ENCODE data around the gene SLC25A19. TPM values are rescaled to one million over a fixed set of nuclear protein-coding genes. Genes with fewer than 3 reads are reported as not detected.
A peak's percentile ranks its signal among the peaks of the same experiment; 100 is the strongest.
"Not testable (repeated sequence)": the region's sequence is repeated elsewhere in the genome, so short reads cannot be mapped to it uniquely, and the experiment has no call there.

SLC25A19 gene
- total RNA-seq, 1 donor from 2014 or later: 9.2 TPM

DNA sequence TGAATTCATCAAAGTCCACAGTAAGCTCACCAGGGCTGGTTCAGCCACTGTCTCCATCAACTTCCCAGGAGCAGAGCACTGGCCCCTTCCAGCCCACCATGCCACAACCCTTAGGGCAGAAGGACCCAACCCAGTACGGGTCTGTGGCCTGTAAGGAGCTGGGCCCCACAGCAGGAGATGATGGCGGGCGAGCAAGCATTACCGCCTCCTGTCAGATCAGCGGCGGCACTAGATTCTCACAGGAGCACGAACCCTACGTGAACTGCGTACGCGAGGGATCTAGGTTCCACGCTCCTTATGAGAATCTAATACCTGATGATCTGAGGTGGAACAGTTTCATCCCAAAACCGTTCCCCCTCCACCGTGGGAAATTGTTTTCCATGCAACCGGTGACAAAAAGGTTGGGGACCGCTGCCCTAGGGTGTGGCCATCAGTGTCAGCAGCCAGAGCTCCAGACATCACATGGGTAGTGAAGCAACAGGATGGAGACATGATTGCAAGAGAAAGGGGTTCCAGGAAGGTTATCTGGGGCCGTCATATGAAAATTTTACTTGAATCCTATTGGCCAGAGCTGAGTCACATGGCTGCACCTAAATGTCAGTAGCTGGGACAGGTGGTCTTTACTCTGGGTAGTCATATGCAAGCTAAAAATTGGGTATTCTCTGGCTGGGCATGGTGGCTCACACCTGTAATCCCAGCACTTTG is 12.4 kb upstream of the SLC25A19 start:
- ATAC-seq: no peak

DNA sequence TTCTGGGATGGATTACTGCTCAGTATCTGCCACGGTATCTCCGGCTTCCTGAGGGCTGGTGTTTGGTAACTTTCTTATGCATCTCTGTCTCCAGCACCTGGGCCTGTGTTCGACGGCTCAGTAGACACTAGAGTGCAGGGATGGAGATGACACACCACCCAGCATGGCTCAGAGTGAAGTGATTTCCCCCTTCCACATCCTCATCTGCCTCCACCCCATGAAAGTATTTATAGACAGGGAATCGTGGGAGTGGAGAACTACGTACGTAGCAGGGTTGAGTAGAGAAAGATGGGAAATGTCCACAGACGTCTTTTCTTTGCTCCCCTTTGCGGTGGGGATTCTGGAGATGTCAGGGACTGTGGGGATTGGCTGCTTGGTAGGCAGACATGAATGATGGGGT is 11.8 kb upstream of the SLC25A19 start:
- ATAC-seq: no peak

DNA sequence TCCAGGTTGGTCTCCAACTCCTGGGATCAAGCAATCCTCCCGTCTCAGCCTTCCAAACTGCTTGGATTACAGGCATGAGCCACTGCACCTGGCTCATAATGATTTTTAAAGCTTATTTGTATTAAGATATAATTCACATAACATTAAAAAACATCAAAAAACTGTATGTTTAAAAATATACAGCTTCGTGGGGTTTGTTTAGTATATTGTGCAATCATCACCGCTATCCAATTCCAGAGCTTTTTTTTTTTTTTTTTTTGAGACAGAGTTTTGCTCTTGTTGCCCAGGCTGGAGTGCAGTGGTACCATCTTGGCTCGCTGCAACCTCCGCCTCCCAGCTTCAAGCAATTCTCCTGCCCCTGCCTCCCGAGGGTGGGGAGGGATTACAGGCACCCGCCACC is 11.0 kb upstream of the SLC25A19 start:
- no peak for ATAC-seq

DNA sequence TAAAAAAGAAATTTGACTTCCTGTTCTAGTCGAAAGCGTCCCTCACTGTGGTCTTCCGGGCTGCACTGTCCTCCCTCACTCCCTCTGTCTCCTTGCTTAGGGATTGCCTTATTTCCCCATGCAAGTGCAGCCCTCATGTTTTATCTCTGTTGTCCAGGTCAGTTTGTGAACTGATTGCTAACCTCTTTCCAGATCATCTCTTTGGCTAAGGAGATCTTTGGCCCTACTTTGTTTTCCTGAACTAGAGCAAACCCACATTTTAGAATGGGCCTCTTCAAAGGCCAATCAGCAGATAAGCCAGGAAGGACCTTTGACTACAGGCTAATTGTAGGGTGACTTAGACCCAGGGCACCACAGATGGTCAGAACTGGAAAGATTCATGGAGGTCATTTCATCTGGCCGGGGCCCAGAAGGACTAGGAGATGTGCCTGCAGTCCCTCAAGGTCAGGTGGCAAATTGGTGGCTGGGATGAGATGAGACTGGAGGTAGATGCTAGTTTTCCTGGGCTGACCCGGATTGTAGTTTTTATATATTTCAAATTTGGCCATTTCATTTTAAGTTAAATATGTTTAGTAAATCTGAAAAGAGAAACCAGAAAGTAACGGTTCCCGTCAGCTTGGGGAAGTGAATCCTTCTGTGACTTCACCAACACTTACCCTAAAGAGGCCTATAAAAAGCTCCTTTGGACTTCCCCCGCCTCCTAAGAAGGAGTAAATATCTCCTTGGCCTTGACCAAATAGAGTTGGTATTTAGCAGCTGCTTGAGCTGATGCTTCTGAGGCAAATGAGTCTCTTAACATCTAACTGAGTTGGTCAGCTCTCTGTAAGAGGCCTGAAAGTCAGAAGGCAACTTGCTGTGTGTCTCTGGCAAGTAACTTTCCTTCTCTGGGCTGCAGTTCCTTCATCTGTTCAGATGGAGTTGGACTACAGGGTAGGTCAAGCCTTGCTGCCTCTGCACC is 6.2 kb upstream of the SLC25A19 start:
- no peak for ATAC-seq

DNA sequence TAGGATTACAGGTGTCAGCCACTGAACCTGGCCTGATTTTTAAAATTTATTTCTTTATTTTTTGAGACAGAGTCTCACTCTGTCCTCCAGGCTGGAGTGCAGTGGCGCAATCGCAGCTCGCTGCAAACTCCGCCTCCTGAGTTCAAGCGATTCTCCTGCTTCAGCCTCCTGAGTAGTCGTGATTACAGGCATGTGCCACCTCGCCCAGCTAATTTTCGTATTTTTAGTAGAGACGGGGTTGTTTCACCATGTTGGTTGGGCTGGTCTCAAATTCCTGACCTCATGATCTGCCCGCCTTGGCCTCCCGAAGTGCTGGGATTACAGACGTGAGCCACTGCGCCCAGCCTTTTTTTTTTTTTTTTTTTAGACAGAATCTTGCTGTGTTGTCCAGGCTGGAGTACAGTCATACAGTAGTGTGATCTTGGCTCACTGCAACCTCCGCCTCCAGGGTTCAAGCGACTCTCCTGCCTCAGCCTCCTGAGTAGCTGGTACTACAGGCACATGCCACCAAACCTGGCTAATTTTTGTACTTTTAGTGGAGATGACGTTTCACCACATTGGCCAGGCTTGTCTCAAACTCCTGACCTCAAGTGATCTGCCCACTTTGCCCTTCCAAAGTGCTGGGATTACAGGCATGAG is 3.7 kb upstream of the SLC25A19 start:
- not testable (repeated sequence) for ATAC-seq

DNA sequence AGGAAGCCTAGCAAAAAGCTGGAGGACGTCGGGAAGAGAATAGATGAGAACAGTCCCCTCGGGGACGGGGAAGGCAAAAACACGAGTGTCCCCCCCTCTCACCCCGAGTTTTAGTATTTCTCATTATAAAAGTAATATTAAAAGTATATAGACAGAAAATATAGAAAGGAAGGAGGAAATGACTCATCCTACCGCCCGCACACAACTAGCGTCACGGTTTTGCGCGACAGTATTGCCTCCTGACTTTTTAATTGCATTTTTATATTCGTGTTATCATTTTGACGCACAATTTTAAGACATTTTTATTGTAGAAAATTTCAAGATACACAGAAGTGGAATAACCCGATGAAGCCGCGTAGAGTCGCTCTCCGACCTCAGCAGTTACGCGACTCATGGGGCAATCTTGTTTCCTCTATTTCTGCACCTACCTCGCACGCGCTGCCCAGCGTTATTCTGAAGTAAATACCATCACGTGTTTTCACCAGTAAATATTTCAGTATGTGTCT is 652 bp upstream of the SLC25A19 start:
- ATAC-seq: peak; percentile 16

DNA sequence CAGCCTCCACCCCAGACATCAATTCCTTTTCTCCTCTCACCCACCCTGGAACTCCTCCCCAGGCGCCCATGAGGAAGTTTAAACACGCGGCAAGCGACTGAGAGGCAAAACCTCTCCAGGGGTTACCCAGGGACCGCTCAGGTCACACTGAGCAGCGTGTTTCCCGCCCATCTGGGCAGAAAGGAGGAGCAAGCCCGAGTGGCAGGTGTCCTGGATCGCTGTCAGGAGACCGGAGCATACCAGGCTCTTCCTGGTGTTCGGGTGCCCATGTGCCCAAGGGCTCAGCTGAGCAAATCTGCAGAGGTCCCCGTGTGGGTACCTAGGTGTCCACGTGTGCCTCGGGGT is 491 bp downstream of the SLC25A19 start:
- peak; percentile 57 for ATAC-seq

DNA sequence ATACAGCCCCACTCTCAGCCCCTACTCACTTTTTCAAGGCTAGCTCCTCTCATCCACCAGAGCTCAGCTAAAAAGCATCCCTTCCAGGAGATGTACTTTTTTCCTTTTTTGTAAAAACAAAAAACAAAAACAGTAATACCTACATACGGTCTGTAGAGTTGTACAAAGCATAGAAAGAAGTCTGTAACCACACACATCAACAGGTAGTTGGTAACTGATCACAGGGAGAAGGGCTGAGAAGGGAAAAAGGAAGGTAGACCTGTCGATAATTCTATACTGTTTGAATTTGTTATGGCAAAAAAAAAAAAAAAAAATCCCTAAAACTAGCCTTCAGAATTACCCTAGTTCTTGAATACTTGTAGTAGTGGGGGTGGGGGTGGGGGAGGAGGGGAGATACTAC is 874 bp downstream of the SLC25A19 start:
- no peak for ATAC-seq

DNA sequence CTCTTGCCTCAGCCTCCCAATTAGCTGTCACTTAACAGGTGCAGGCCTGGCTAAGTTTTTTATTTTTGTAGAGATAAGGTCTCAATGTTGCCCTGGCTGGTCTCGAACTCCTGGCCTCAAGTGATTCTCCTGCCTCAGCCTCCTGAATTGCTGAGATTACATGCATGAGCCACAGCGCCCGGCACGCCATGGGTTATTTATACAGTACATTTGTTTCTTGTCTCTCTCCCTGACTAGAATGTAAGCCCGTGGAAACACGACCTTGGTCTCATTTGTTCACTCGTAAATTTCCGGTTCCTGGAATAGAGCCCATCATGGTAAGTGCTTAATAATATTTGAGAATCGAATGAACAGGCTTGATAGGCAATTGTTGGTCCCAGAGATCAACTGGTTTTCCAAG is 2.0 kb downstream of the SLC25A19 start:
- ATAC-seq: no peak

DNA sequence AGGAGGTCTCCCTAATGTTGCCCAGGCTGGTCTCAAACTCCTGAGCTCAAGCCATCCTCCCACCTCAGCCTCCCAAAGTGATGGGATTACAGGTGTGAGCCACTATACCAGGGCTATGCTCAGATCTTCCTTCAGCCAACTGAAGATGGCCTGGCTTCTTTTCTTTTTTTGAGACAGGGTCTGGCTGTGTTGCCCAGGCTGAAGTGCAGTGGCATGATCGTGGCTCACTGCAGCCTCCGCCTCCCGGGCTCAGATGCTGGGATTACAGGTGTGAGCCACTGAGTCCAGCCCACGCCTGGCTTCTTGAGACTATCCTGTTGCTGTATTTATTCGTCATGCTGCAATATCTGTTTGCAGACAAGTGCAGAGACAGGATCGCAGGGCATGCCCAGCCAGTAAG is 4.1 kb downstream of the SLC25A19 start:
- no peak for ATAC-seq

DNA sequence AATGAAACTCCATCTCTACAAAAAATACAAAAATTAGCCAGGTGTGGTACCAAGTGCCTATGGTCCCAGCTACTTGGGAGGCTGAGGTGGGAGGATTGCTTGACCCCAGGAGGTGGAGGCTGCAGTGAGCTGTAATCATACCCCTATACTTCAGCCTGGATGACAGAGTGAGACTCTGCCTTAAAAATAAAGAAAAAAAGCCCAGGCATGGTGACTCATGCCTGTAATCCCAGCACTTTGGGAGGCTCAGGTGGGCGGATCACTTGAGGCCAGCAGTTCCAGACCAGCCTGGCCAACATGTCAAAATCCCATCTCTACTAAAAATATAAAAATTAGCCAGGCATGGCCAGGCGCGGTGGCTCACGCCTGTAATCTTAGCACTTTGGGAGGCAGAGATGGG is 9.0 kb downstream of the SLC25A19 start:
- ATAC-seq: not testable (repeated sequence)

DNA sequence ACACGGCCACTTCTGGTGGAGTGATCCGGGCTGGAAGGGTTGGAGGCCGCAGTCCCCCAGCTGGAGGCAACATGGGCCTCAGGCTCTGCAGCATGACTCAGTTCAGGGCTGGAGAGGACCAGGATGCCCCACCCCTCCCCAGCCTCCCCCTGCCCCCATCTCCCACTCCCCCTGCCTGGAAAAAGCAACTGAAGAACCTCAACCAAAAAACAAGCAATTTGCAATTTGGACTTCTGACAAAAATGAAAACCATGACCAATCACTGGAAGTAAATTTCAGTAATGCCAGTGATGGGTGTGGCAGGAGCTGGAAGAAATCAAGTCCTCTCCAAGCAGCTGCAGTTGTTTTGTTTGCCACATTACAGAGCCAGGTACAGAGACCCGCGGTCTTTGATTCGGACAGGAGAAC is 11.6 kb downstream of the SLC25A19 start:
- no peak for ATAC-seq

DNA sequence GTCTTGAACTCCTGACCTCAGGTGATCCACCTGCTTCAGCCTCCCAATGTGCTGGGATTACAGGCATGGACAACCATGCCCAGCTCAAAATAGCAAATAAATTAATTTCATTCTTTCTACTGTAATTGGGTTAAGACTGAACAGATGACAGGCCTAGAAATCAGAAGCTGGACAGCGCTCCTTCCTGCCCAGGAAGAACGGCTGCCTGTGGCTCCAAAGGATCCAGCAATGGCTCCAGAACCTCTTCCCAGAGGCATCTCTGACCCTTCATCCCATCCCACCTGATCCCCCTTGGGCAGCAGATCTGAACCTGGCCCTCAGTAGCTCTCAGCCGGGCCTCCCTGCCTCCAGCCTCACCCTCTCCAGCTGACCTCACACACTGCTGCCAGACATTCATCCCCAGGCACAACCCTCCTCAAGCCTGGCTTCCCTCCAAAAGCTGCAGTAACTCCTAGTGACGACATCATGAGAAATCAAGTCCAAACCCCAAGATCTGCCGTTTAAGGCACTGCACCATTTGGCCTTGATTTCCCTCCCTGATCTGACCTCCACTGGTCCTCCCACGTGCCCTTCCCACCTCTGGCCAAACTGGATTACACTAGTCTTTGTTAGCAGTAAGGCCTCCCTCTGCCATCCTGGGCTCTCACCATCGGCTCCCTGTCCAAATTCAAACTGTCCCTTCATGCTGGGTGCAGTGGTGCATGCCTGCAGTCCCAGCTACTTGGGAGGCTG is 15.1 kb downstream of the SLC25A19 start:
- ATAC-seq: no peak

DNA sequence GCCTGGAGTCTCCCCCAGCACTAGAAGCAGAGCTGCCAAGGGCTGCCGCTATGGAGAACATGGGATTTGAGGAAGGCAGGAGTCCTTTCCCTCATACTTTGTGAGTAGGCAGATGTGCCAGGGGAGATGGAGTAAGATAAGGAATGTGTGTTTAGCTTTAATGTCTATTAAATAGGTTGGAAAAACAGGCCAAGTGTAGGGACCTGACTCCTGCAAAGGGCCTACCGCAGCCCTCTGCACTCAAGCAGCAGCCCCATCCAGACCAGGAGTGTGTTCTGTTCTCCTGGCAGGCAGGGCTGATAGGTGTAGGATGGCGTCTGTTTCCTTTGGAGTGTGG is 16.4 kb downstream of the SLC25A19 start:
- ATAC-seq: no peak

DNA sequence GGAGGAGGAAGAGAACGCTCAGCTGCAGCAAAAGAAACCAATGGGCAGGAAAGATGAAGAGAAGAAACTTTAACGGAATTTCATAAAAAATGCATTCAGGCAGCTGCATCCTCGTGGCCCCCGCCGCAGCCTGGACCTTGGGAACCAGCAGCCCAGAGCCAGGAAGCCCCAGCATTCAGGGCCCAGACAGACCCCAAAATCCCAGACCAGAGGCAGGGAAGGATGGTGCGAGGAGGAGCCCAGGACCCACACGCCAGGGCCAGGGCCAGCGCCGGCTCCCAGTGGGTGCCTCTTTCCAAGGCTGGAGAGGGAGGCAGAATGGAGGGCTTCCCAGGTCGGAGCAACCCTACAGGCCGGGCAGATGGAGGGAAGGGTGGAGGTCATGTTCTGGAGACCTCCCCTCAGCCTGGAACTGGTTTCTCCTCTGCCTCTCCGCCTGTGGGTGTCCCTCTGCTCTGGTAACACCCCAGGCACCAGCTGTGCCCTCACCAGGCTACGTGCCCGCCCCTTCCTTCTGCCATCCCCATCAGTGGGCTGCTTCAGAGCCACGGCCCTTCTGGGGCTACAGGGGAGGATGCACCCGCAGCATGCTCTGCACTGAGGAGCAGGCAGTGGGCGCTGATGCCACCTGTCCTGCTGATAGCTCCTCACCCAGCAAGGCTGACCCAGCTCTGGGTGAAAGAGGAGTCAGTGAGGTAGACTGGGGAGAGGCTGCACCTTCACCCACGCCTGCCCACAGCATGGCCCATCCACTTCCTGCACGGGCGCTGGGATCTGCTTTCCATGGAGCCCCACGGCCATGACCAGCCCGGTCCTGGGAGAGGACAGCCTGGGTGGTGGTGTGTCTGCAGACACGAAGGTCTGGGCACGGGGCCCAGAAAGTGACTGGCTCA is 17.0 kb downstream of the SLC25A19 start:
- ATAC-seq: no peak

DNA sequence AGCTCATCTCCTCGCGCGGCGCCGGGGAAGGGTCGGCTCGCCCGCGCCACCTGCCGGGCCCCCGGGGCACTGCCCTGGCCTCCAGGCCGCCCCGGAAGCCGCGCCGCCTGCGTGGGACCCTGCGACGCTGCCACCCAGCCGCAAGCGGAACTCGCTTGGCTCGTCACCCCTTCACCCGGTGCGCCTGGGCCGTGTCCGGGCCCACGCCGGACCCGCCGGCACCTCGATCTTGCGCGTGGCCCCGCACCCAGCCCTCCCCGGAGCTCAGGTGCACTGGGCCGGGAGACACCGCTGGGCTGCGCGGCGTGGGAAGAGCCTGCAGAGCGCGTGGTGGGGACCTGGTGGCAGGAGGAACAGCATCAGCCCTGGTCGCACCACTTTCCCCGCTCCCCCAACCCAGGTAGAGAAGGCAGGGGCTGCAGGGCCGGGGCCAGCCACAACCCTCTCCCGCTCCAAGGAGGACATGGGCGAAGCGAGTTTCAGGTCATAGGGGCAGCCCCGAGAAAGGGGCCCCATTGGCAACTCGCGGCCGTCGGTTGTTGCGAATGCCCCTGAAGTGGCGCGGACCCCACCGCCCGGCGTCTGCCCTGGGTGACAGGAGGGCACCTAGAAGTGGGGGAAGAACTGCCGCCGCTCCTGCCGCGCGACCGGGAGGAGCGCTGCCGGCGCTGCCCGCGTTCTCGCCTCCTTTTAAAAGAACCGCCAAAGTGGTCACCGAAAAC is 17.8 kb downstream of the SLC25A19 start:
- peak; percentile 79 for ATAC-seq

DNA sequence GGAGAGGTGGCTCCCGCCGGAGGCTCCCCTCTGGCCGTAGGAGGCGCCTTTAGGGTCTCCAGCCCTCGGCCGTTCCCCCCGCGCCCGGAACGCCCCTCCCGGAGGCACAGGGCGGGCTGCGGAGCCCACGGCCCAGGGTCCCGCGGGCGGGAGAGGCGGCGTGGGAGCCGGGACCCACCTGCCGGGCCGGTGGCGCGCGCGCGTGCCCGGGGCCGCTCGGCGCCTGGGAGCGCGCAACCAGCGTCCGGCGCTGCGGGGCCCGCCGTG is 18.3 kb downstream of the SLC25A19 start, which contains the start of gene MIF4GD:
Gene MIF4GD, minus strand, starts transcription at position 266 of the 267 bp plus-strand sequence. CDS start 1,036 bp downstream, outside the sequence.
- ATAC-seq: no peak

DNA sequence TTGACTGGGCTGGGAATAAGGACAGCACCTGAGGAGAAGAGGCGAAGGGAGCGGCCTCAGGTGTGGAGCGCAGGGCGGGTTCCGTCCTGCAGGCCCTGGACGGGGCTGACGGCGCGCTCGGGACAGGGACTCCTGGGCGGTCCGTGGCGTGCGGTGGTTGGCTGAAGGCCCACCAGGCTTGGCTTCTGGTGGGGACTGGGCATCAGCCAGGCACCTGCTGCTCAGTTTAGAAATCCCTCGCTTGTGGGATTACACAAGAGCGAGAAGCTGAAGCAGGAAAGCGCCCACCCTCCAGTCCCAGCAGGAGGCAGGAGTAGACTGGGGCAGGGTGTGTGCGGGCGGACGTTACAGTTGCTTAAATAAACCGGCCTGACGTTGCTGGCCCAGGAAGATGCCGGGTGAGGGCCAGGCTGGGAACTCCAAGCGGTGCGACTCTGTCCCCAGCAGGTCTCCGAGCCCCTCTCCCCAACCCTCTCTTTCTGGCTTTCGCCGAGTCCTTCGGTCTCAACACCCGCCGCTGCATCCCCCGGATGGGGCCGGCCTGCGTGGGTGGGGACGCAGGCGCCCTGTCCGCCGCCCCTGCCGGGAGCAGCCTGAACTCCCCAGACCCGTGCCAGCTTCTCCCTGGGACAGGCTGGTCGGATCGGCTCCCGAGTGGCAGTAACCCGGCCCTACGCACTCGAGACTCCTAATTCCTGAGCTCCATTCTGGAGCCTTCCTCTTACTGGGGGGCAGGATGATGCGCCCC is 18.8 kb downstream of the SLC25A19 start:
- ATAC-seq: peak; percentile 51

DNA sequence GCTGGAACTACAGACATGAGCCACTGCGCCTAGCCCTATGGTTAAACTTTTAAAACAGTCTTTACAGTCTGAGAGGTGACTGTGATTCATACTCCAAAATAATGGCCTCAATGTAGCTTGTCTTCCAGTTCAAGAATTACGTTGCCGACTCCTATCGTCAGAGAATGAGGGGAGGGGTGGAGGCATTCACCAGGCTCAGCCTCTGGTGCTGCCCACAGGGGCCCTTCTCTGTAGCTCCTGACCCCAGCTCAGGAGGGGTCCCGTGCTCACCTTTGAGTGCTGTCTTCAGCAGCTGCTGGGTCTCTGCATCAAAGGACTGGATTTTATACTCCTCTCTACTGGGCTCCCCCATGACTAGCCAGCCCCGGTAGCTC is 19.4 kb downstream of the SLC25A19 start:
- no peak for ATAC-seq

Data from esophagus mucosa (tissue), 1 donor.